Glutamatergic neuron (in vitro differentiated cells): ENCODE measurements around the gene FAM174C. TPM values are rescaled to one million over a fixed set of nuclear protein-coding genes. Genes with fewer than 3 reads are reported as not detected.

Experiments used
- DNase-seq: peaks from one replicate; pipeline ENCODE4 v3.0.0; 2022
- H3K27ac Mint-ChIP-seq: one replicate; pipeline ENCODE4 v1.8.0; 2020; ENCODE audit warnings: mild to moderate bottlenecking, mixed read lengths, inconsistent platforms; ENCODE audit not compliant: unreplicated experiment
- H3K27me3 Mint-ChIP-seq: one replicate; pipeline ENCODE4 v1.8.0; 2020; ENCODE audit warnings: mild to moderate bottlenecking, moderate library complexity, mixed read lengths, inconsistent platforms; ENCODE audit not compliant: unreplicated experiment
- H3K36me3 Mint-ChIP-seq: one replicate; pipeline ENCODE4 v1.8.0; 2020; ENCODE audit warnings: mild to moderate bottlenecking, mixed read lengths, inconsistent platforms; ENCODE audit not compliant: unreplicated experiment
- H3K4me1 Mint-ChIP-seq: one replicate; pipeline ENCODE4 v1.8.0; 2020; ENCODE audit warnings: mild to moderate bottlenecking, low read depth, mixed read lengths, inconsistent platforms; ENCODE audit not compliant: unreplicated experiment
- H3K4me3 Mint-ChIP-seq: one replicate; pipeline ENCODE4 v1.8.0; 2020; ENCODE audit warnings: mild to moderate bottlenecking, mixed read lengths, inconsistent platforms; ENCODE audit not compliant: unreplicated experiment
- H3K9me3 Mint-ChIP-seq: one replicate; pipeline ENCODE4 v1.8.0; 2020; ENCODE audit warnings: mild to moderate bottlenecking, moderate library complexity, mixed read lengths, inconsistent platforms; ENCODE audit not compliant: unreplicated experiment
- CTCF ChIP-seq: fragments of 200-600 bp; sonication (generic); IDR thresholded peaks from one replicate; pipeline ENCODE4 v1.5.0; 2021; ENCODE audit not compliant: partially characterized antibody, unreplicated experiment
- total RNA-seq: library from RNA; stranded (reverse); fragmentation: NEBNext Ultra II Directional; extraction: Animal tissue kit (Norgen Biotek cat#: 25700); gene quantifications from one replicate; pipeline ENCODE4 v1.2.1, GENCODE V29; 2021; ENCODE audit not compliant: unreplicated experiment

The FAM174C gene
- total RNA-seq, 1 donor from 2014 or later, result 17.3 TPM

- no peak for TF ChIP-seq CTCF
- peak overlapping the region; percentile 72 for H3K4me3 Mint-ChIP-seq
- peak overlapping the region; percentile 86 for H3K27ac Mint-ChIP-seq
- H3K36me3 Mint-ChIP-seq, result no peaks in the 10 kb centered on the region
- peaks cover 6% of the 10 kb centered on the region for H3K9me3 Mint-ChIP-seq
- DNase-seq, result no peak
- H3K4me1 Mint-ChIP-seq, result peaks cover 8% of the 10 kb centered on the region
- H3K27me3 Mint-ChIP-seq, result peaks cover 17% of the 10 kb centered on the region
These were observed 9.1 kb downstream of the FAM174C start for GRCh38 chr19:1284293-1284978.

GRCh38 chr19:1284979-1285736, 9.8 kb downstream of the FAM174C start:
- DNase-seq, result peak; percentile 43
- Mint-ChIP-seq H3K27ac (peak overlapping the region; percentile 78), H3K4me3 (peak overlapping the region; percentile 72), H3K36me3 (no peaks in the 10 kb centered on the region), H3K4me1 (peaks cover 4% of the 10 kb centered on the region), H3K27me3 (peaks cover 12% of the 10 kb centered on the region), H3K9me3 (peaks cover 6% of the 10 kb centered on the region)
- TF ChIP-seq CTCF, result no peak

- H3K4me3 Mint-ChIP-seq, result peak within 1 kb of the TSS; percentile 85
- H3K36me3 Mint-ChIP-seq, result no peaks in the 10 kb centered on the region
- H3K27ac Mint-ChIP-seq, result peak within 1 kb of the TSS; percentile 78
- no peak for TF ChIP-seq CTCF
- H3K27me3 Mint-ChIP-seq, result peaks cover 10% of the 10 kb centered on the region
- no peaks in the 10 kb centered on the region for H3K4me1 Mint-ChIP-seq
- H3K9me3 Mint-ChIP-seq, result peaks cover 4% of the 10 kb centered on the region
- no peak for DNase-seq
These were observed 10.5 kb downstream of the FAM174C start, which contains the start of gene EFNA2 for GRCh38 chr19:1285737-1286360. TSS of gene EFNA2 (plus strand) at chr19:1285873. CDS start at chr19:1286169, 296 bp downstream.

- peaks cover 4% of the 10 kb centered on the region for H3K9me3 Mint-ChIP-seq
- H3K36me3 Mint-ChIP-seq, result no peaks in the 10 kb centered on the region
- peak; percentile 34 for DNase-seq
These were observed 11.4 kb downstream of the FAM174C start for GRCh38 chr19:1286487-1287353.

More at GRCh38 chr19:1286487-1287353, 11.4 kb downstream of the FAM174C start:
- peaks cover 7% of the 10 kb centered on the region for H3K27me3 Mint-ChIP-seq
- H3K4me1 Mint-ChIP-seq, result no peaks in the 10 kb centered on the region
- peak overlapping the region; percentile 85 for H3K4me3 Mint-ChIP-seq
- no peak for TF ChIP-seq CTCF
- H3K27ac Mint-ChIP-seq, result peak overlapping the region; percentile 52
